ENCODE results near the gene MTHFR. TPM values are rescaled to one million over a fixed set of nuclear protein-coding genes. Genes with fewer than 3 reads are reported as not detected.

The MTHFR gene
- total and polyA plus RNA-seq, 8 donors, result 9.6 to 19.1 (median 15.6) TPM

- FAIRE-seq, result no peak
- 94% methylated on average over 1 of the region's 1 CpG for WGBS, 2 donors
- TF ChIP-seq CTCF (IDR thresholded peaks at IDR 0.05), result no peak
Observed at GRCh38 chr1:11757047-11757446, 48.7 kb downstream of the MTHFR start.

GRCh38 chr1:11753555-11754208, 52.1 kb downstream of the MTHFR start:
- 61 to 65% methylated on average over 7 of the region's 7 CpGs for WGBS, 2 donors
- Histone ChIP-seq H3K27ac (no peak overlapping the region), H3K4me3 (no peak overlapping the region), H3K27me3 (no peaks in the 10 kb centered on the region), H3K9me3 (no peaks in the 10 kb centered on the region), H3K4me1 (peaks cover 10 to 13% (median 12%) of the 10 kb centered on the region in 3 donors), H3K36me3 (peaks cover 0 to 12% (median 0%) of the 10 kb centered on the region in 3 donors)
- intact Hi-C loops (cut with DNase I), result no loop called here
- no peak for TF ChIP-seq CTCF (IDR thresholded peaks at IDR 0.05)
- DNase-seq (no peak), ATAC-seq (peak in 1 of 4 donors; percentile 5), FAIRE-seq (no peak)

More at GRCh38 chr1:11757047-11757446, 48.7 kb downstream of the MTHFR start:
- Histone ChIP-seq H3K27me3 (no peaks in the 10 kb centered on the region), H3K4me1 (peaks cover 10 to 13% (median 12%) of the 10 kb centered on the region in 3 donors), H3K27ac (no peak overlapping the region), H3K9me3 (no peaks in the 10 kb centered on the region), H3K36me3 (no peaks in the 10 kb centered on the region), H3K4me3 (no peak overlapping the region)
- DNase-seq (no peak), ATAC-seq (no peak)
- intact Hi-C loops (cut with DNase I), result no loop called here

- Histone ChIP-seq H3K4me1 (peaks cover 10 to 15% (median 13%) of the 10 kb centered on the region in 3 donors), H3K27me3 (no peaks in the 10 kb centered on the region), H3K27ac (no peak overlapping the region), H3K36me3 (peaks cover 0 to 12% (median 0%) of the 10 kb centered on the region in 3 donors), H3K4me3 (no peak overlapping the region), H3K9me3 (no peaks in the 10 kb centered on the region)
- no peak for TF ChIP-seq CTCF (IDR thresholded peaks at IDR 0.05)
- FAIRE-seq (no peak), ATAC-seq (no peak), DNase-seq (no peak)
- intact Hi-C loops (cut with DNase I), result no loop called here
- 77 to 78% methylated on average over 17 of the region's 17 CpGs for WGBS, 2 donors
Observed at GRCh38 chr1:11752359-11753088, 53.2 kb downstream of the MTHFR start.

DNA sequence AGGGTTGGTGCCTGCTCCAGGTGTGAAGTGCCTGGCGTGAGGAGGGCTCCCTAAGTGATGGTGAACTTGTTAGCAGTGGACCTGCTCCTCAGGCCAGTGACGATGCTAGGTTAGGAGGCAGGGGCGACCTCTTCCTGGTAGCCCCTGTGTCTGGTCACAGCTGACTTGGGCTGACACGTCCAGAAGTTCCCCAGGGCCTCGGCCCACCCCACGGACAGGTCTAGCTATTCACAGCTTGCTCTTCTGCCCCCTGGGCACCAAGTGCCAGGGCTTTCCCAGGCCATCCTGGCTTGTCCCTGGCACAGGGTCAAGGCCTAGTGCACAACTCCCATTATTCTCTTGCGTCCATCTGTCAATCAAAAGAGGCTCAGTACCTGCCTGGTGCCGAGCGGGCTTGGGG, 54.7 kb downstream of the MTHFR start:
- no peak overlapping the region for H3K4me3 ChIP-seq
- WGBS, 2 donors, result 83 to 86% methylated on average over 9 of the region's 9 CpGs
- TF ChIP-seq CTCF (IDR thresholded peaks at IDR 0.05), result no peak
- no peaks in the 10 kb centered on the region for H3K9me3 ChIP-seq
- ATAC-seq, result no peak
- H3K27ac ChIP-seq, result no peak overlapping the region
- H3K36me3 ChIP-seq, result peaks cover 0 to 12% (median 0%) of the 10 kb centered on the region in 3 donors
- intact Hi-C loops (cut with DNase I), result no loop called here
- peak in 1 of 6 donors; percentile 70 for DNase-seq
- no peak for FAIRE-seq
- H3K27me3 ChIP-seq, result no peaks in the 10 kb centered on the region
- H3K4me1 ChIP-seq, result peaks cover 13 to 25% (median 16%) of the 10 kb centered on the region in 3 donors
